Nephron (organoid): ENCODE results near the gene RPTOR.
A peak's percentile ranks its signal among the peaks of the same experiment; 100 is the strongest.
"Not testable (repeated sequence)": the region's sequence is repeated elsewhere in the genome, so short reads cannot be mapped to it uniquely, and the experiment has no call there.

Source experiments
- H3K27ac Mint-ChIP-seq, 3 experiments: 2 replicates each; pipeline ENCODE4 v1.8.0; 2020; ENCODE audit warnings: mixed read lengths in 3 of 3, mild to moderate bottlenecking in 2 of 3, moderate library complexity in 1 of 3
- H3K27me3 Mint-ChIP-seq: 2 replicates; pipeline ENCODE4 v1.8.0; 2021; ENCODE audit warnings: low read depth, mild to moderate bottlenecking, moderate library complexity, mixed read lengths
- H3K36me3 Mint-ChIP-seq: 2 replicates; pipeline ENCODE4 v1.8.0; 2020; ENCODE audit warnings: low read depth, mixed read lengths
- H3K4me1 Mint-ChIP-seq: 2 replicates; pipeline ENCODE4 v1.8.0; 2020; ENCODE audit warnings: mixed read lengths
- H3K4me3 Mint-ChIP-seq, 3 experiments: 2 replicates each; pipeline ENCODE4 v1.8.0; 2020; ENCODE audit warnings: mild to moderate bottlenecking in 3 of 3, mixed read lengths in 3 of 3, moderate library complexity in 2 of 3
- H3K9me3 Mint-ChIP-seq: 2 replicates; pipeline ENCODE4 v1.8.0; 2020; ENCODE audit warnings: mixed read lengths
- TF ChIP-seq, protein P1 (sequence below), 3 experiments: fragments of 200-600 bp; sonication (generic); IDR thresholded peaks; one replicate each; pipeline ENCODE4 v1.5.0; 2021; ENCODE audit warnings: antibody characterized with exemption in 3 of 3; ENCODE audit not compliant: unreplicated experiment in 3 of 3

The RPTOR gene

DNA sequence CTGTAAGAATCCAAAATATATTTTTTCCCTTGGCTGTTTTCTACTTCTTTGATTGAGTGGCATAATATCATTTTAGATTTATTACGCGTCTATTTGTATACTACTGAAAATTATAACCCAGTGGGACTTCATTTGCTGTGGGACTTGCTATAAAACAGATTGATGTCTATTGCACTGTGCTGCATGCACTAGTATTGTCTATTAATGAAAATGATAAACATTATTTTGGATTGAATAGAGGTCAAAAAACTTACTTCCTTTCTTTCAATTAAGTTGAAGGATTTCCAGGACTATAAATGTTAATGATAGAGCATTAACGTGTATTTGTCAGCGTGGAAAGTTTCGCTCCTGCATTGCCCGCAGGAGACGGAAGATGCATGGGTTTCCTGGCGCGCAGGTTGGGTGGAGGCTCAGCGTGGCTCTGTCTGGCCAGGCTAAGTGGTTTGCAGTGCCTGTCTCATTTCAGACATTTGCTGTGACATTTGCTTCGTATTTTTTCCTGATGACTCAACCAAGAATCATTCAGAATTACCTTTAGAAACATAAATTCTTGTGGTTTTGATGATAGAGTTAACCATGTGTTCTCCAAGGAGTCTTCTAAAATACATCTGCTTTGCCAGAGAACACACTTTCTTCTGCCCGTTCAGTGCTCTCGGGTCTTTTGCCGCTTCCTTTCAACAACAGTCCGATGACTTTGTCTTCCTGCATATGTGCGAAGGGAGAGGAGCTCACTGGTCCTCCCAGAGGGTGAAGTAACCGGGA lies 216.7 kb downstream of the RPTOR start:
- peaks cover 18% of the 10 kb centered on the region for H3K4me1 Mint-ChIP-seq
- H3K27ac Mint-ChIP-seq, result peak overlapping the region in 1 of 3 experiments; percentile 3
- H3K4me3 Mint-ChIP-seq, result no peak overlapping the region
- peaks cover 3% of the 10 kb centered on the region for H3K27me3 Mint-ChIP-seq
- TF ChIP-seq, protein P1, sequence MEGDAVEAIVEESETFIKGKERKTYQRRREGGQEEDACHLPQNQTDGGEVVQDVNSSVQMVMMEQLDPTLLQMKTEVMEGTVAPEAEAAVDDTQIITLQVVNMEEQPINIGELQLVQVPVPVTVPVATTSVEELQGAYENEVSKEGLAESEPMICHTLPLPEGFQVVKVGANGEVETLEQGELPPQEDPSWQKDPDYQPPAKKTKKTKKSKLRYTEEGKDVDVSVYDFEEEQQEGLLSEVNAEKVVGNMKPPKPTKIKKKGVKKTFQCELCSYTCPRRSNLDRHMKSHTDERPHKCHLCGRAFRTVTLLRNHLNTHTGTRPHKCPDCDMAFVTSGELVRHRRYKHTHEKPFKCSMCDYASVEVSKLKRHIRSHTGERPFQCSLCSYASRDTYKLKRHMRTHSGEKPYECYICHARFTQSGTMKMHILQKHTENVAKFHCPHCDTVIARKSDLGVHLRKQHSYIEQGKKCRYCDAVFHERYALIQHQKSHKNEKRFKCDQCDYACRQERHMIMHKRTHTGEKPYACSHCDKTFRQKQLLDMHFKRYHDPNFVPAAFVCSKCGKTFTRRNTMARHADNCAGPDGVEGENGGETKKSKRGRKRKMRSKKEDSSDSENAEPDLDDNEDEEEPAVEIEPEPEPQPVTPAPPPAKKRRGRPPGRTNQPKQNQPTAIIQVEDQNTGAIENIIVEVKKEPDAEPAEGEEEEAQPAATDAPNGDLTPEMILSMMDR (IDR thresholded peaks at IDR 0.05; ENCODE audit: unreplicated experiment in 3 of 3), result no peak
- H3K9me3 Mint-ChIP-seq, result no peaks in the 10 kb centered on the region
- H3K36me3 Mint-ChIP-seq, result peaks cover 19% of the 10 kb centered on the region

- H3K4me3 Mint-ChIP-seq, result no peak overlapping the region
- no peak overlapping the region for H3K27ac Mint-ChIP-seq
- peaks cover 3% of the 10 kb centered on the region for H3K27me3 Mint-ChIP-seq
- H3K9me3 Mint-ChIP-seq, result no peaks in the 10 kb centered on the region
- peaks cover 18% of the 10 kb centered on the region for H3K4me1 Mint-ChIP-seq
- H3K36me3 Mint-ChIP-seq, result peaks cover 12% of the 10 kb centered on the region
- TF ChIP-seq, protein P1 (IDR thresholded peaks at IDR 0.05; ENCODE audit: unreplicated experiment in 3 of 3), result no peak
Observed at GRCh38 chr17:80762076-80762475, 217.4 kb downstream of the RPTOR start.

- Mint-ChIP-seq H3K27ac (no peak overlapping the region), H3K27me3 (peaks cover 3% of the 10 kb centered on the region), H3K36me3 (peaks cover 4% of the 10 kb centered on the region), H3K4me1 (peaks cover 18% of the 10 kb centered on the region), H3K4me3 (no peak overlapping the region), H3K9me3 (no peaks in the 10 kb centered on the region)
- TF ChIP-seq, protein P1 (IDR thresholded peaks at IDR 0.05; ENCODE audit: unreplicated experiment in 3 of 3), result no peak
Observed at GRCh38 chr17:80763293-80763867, 218.7 kb downstream of the RPTOR start.

- not testable (repeated sequence) for H3K9me3 Mint-ChIP-seq, H3K4me3 Mint-ChIP-seq, H3K36me3 Mint-ChIP-seq, H3K27ac Mint-ChIP-seq, H3K27me3 Mint-ChIP-seq
- peaks cover 12% of the 10 kb centered on the region for H3K4me1 Mint-ChIP-seq
Observed at GRCh38 chr17:80764627-80765145, 220.0 kb downstream of the RPTOR start.

GRCh38 chr17:80765241-80765961 lies 220.8 kb downstream of the RPTOR start:
- Mint-ChIP-seq H3K36me3 (peaks cover 4% of the 10 kb centered on the region), H3K4me1 (peaks cover 8% of the 10 kb centered on the region), H3K9me3 (no peaks in the 10 kb centered on the region), H3K27ac (no peak overlapping the region), H3K4me3 (no peak overlapping the region), H3K27me3 (no peaks in the 10 kb centered on the region)
- TF ChIP-seq, protein P1 (IDR thresholded peaks at IDR 0.05; ENCODE audit: unreplicated experiment in 3 of 3), result no peak

GRCh38 chr17:80766290-80766855 lies 221.7 kb downstream of the RPTOR start:
- H3K36me3 Mint-ChIP-seq, result peaks cover 9% of the 10 kb centered on the region
- H3K4me1 Mint-ChIP-seq, result peaks cover 16% of the 10 kb centered on the region
- TF ChIP-seq, protein P1 (IDR thresholded peaks at IDR 0.05; ENCODE audit: unreplicated experiment in 3 of 3), result no peak
- no peak overlapping the region for H3K4me3 Mint-ChIP-seq
- H3K9me3 Mint-ChIP-seq, result no peaks in the 10 kb centered on the region
- H3K27ac Mint-ChIP-seq, result no peak overlapping the region
- H3K27me3 Mint-ChIP-seq, result no peaks in the 10 kb centered on the region
